Cardiac muscle cell (in vitro differentiated cells and primary cell): Measurements from ENCODE around the gene PURB. TPM values are rescaled to one million over a fixed set of nuclear protein-coding genes. Genes with fewer than 3 reads are reported as not detected.
A peak's percentile ranks its signal among the peaks of the same experiment; 100 is the strongest.
"Not testable (repeated sequence)": the region's sequence is repeated elsewhere in the genome, so short reads cannot be mapped to it uniquely, and the experiment has no call there.

Experiments used
- DNase-seq, 2 donors: peaks; one replicate each; pipeline versions ENCODE4 v3.0.0 to v3.0.0-alpha.2; 2010 to 2017; ENCODE audit warnings: low read depth in 1 of 2, low spot score in 1 of 2
- H3K27ac ChIP-seq: fragments of 200-600 bp; sonication (generic); 2 replicates; pipeline ENCODE4 v1.5.1; 2016
- H3K27me3 ChIP-seq: fragments of 200-600 bp; sonication (generic); 2 replicates; pipeline ENCODE4 v1.6.0; 2016; ENCODE audit warnings: control low read depth
- H3K36me3 ChIP-seq: fragments of 200-600 bp; sonication (generic); 2 replicates; pipeline ENCODE4 v1.5.1; 2016; ENCODE audit warnings: control low read depth
- H3K4me1 ChIP-seq: fragments of 200-600 bp; sonication (generic); 2 replicates; pipeline ENCODE4 v1.8.1; 2017; ENCODE audit warnings: low read depth, mild to moderate bottlenecking, mixed run types
- H3K4me3 ChIP-seq: fragments of 200-600 bp; sonication (generic); 2 replicates; pipeline ENCODE4 v1.5.1; 2016; ENCODE audit warnings: mild to moderate bottlenecking
- H3K9me3 ChIP-seq: fragments of 200-600 bp; sonication (generic); 2 replicates; pipeline ENCODE4 v1.5.1; 2017; ENCODE audit warnings: low read depth, mild to moderate bottlenecking, control low read depth
- CTCF ChIP-seq: IDR thresholded peaks from 2 replicates; pipeline ENCODE4 v1.5.1; 2012; ENCODE audit warnings: low read depth, mild to moderate bottlenecking, low read length
- polyA plus RNA-seq: library from polyadenylated mRNA; unstranded; fragments of >200 nt; fragmentation: Nextera tagmentation; extraction: Ambion mirVana; gene quantifications from 2 replicates; pipeline ENCODE4 v1.2.1, GENCODE V29; 2016
- total RNA-seq: library from RNA; depleted of rRNA; stranded (reverse); fragments of >200 nt; gene quantifications from 2 replicates; pipeline ENCODE4 v1.2.3, GENCODE V29; 2016

Gene PURB
- total and polyA plus RNA-seq, 2 experiments from 2014 or later: 3.3 to 27.9 TPM

- Histone ChIP-seq H3K27ac (no peak overlapping the region), H3K9me3 (no peaks in the 10 kb centered on the region), H3K36me3 (no peaks in the 10 kb centered on the region), H3K4me3 (no peak overlapping the region), H3K4me1 (no peaks in the 10 kb centered on the region), H3K27me3 (no peaks in the 10 kb centered on the region)
- no peak for DNase-seq
- no peak for TF ChIP-seq CTCF
Observed at GRCh38 chr7:44872787-44873186, 12.5 kb downstream of the PURB start.

GRCh38 chr7:44871918-44872317, 13.4 kb downstream of the PURB start:
- not testable (repeated sequence) for H3K36me3 ChIP-seq, DNase-seq, H3K9me3 ChIP-seq, H3K27me3 ChIP-seq, H3K4me3 ChIP-seq, H3K4me1 ChIP-seq, H3K27ac ChIP-seq

GRCh38 chr7:44870780-44871179, 14.6 kb downstream of the PURB start:
- not testable (repeated sequence) for DNase-seq, H3K4me3 ChIP-seq

GRCh38 chr7:44870336-44870735, 15.0 kb downstream of the PURB start:
- H3K9me3 ChIP-seq, H3K36me3 ChIP-seq, H3K27me3 ChIP-seq, DNase-seq, H3K4me3 ChIP-seq, H3K27ac ChIP-seq, H3K4me1 ChIP-seq: not testable (repeated sequence)

More at GRCh38 chr7:44870780-44871179, 14.6 kb downstream of the PURB start:
- not testable (repeated sequence) for H3K27ac ChIP-seq, H3K4me1 ChIP-seq, H3K36me3 ChIP-seq, H3K9me3 ChIP-seq, H3K27me3 ChIP-seq

- no peaks in the 10 kb centered on the region for H3K36me3 ChIP-seq
- H3K9me3 ChIP-seq: no peaks in the 10 kb centered on the region
- no peaks in the 10 kb centered on the region for H3K27me3 ChIP-seq
- no peak for TF ChIP-seq CTCF
- DNase-seq: peak in 1 of 2 donors; percentile 84
- H3K27ac ChIP-seq: no peak overlapping the region
- no peaks in the 10 kb centered on the region for H3K4me1 ChIP-seq
- no peak overlapping the region for H3K4me3 ChIP-seq
Observed at GRCh38 chr7:44867073-44867995, 18.0 kb downstream of the PURB start.

DNA sequence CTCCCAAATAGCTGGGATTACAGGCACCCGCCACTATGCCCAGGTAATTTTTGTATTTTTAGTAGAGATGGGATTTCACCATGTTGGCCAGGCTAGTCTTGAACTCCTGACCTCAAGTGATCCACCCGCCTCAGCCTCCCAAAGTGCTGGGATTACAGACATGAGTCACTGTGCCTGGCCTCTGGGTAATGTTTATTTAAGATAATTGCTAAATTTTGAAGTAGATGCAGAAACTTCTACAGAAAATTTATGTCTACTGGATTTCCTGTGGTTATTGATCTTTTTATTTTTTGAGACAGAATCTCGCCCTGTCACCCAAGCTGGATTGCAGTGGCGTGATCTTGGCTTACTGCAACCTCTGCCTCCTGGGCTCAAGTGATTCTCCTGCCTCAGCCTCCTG, 23.4 kb downstream of the PURB start:
- H3K4me1 ChIP-seq, H3K36me3 ChIP-seq, H3K4me3 ChIP-seq, H3K9me3 ChIP-seq, H3K27ac ChIP-seq, DNase-seq: not testable (repeated sequence)
- H3K27me3 ChIP-seq: peaks cover 11% of the 10 kb centered on the region

GRCh38 chr7:44858161-44858560, 27.2 kb downstream of the PURB start:
- Histone ChIP-seq H3K9me3 (no peaks in the 10 kb centered on the region), H3K4me1 (no peaks in the 10 kb centered on the region), H3K4me3 (no peak overlapping the region), H3K27ac (no peak overlapping the region), H3K27me3 (peaks cover 11% of the 10 kb centered on the region), H3K36me3 (no peaks in the 10 kb centered on the region)
- TF ChIP-seq CTCF: no peak
- DNase-seq: no peak
